K562 (cell line): ENCODE results near the gene SMC4. TPM values are rescaled to one million over a fixed set of nuclear protein-coding genes. Genes with fewer than 3 reads are reported as not detected.

Experiments
- GABPB2 ChIP-seq: fragments of 250-450 bp; sonication (Bioruptor Pico); conservative IDR thresholded peaks from 2 replicates; pipeline ENCODE4 v1.5.1; 2021; ENCODE audit warnings: mild to moderate bottlenecking
- HDAC6 ChIP-seq: IDR thresholded peaks from 2 replicates; pipeline ENCODE4 v1.6.1; 2012; ENCODE audit warnings: low read depth, mild to moderate bottlenecking, control low read depth, inconsistent platforms, low read length, moderate library complexity
- KLF13 ChIP-seq: fragments of 450-650 bp; IDR thresholded peaks from 2 replicates; pipeline ENCODE4 v1.6.1; 2016; ENCODE audit warnings: missing genetic modification characterization, low read depth, mild to moderate bottlenecking, missing compliant biosample characterization, moderate library complexity, borderline replicate concordance
- MYNN ChIP-seq, 2 experiments: sonication (generic); formaldehyde crosslinking in 1 of 2; IDR thresholded peaks; 2 replicates each; pipeline versions ENCODE4 v1.5.0 to v1.6.1; 2016 to 2020; ENCODE audit warnings: antibody characterized with exemption in 1 of 2, missing genetic modification reagents in 1 of 2
- NFE2 ChIP-seq: IDR thresholded peaks from 2 replicates; pipeline ENCODE4 v1.6.1; 2014; ENCODE audit warnings: antibody characterized with exemption, low read depth
- SUPT5H ChIP-seq: fragments of 450-650 bp; IDR thresholded peaks from 2 replicates; pipeline ENCODE4 v1.6.1; 2016
- TOE1 ChIP-seq, 2 experiments: fragments of 450-650 bp in 1 of 2; sonication (generic) in 1 of 2; formaldehyde crosslinking in 1 of 2; IDR thresholded peaks; 2 replicates each; pipeline versions ENCODE4 v1.7.1 to v1.8.0; 2016 to 2022; ENCODE audit warnings: borderline replicate concordance in 2 of 2, mild to moderate bottlenecking in 2 of 2, antibody characterized with exemption in 1 of 2, inconsistent platforms in 1 of 2, low read depth in 1 of 2, missing genetic modification reagents in 1 of 2, moderate library complexity in 1 of 2
- TSHZ1 ChIP-seq: fragments of 250-450 bp; sonication (Bioruptor Pico); IDR thresholded peaks from 2 replicates; pipeline ENCODE4 v1.4.0; 2020; ENCODE audit warnings: mild to moderate bottlenecking, moderate library complexity
- ZNF175 ChIP-seq: fragments of 200-800 bp; sonication (Bioruptor generic); IDR thresholded peaks from 2 replicates; pipeline ENCODE4 v1.6.1; 2016; ENCODE audit warnings: low read depth, mild to moderate bottlenecking, missing genetic modification characterization, missing compliant biosample characterization
- ZNF217 ChIP-seq: sonication (generic); formaldehyde crosslinking; IDR thresholded peaks from 2 replicates; pipeline ENCODE4 v1.8.0; 2022; ENCODE audit warnings: mild to moderate bottlenecking, missing genetic modification reagents
- ZNF384 ChIP-seq: IDR thresholded peaks from 2 replicates; pipeline ENCODE4 v1.6.1; 2012; ENCODE audit warnings: low read depth, low read length, improper control_type of control experiment
- polyA plus RNA-seq, 8 experiments: library from polyadenylated mRNA; depleted of rRNA in 4 of 8; stranded (reverse) in 5 of 8; unstranded in 3 of 8; fragments of >200 nt; fragmentation: Nextera tagmentation in 2 of 8; fragmentation: Illumina TruSeq in 1 of 8; extraction: Ambion mirVana in 2 of 8; extraction: Trizol in 1 of 8; gene quantifications; 2 replicates each; pipeline versions ENCODE4 v1.2.1 to v1.2.3, GENCODE V29; 2011 to 2014; ENCODE audit warnings: inconsistent platforms in 1 of 8, missing spikeins in 1 of 8
- total RNA-seq, 7 experiments: library from RNA; depleted of rRNA in 6 of 7; stranded (reverse); fragments of >200 nt in 6 of 7; fragmentation: Illumina TruSeq in 2 of 7; extraction: Trizol in 2 of 7; gene quantifications; 2 replicates each; pipeline versions ENCODE4 v1.2.1 to v1.2.3, GENCODE V29; 2011 to 2021; ENCODE audit warnings: low replicate concordance in 1 of 7
- TF ChIP-seq, protein P1 (sequence below): sonication (generic); formaldehyde crosslinking; IDR thresholded peaks from 2 replicates; pipeline ENCODE4 v1.8.1; 2023; ENCODE audit warnings: missing genetic modification reagents, mild to moderate bottlenecking, borderline replicate concordance
- TF ChIP-seq, protein P2 (sequence below): fragments of 450-650 bp; IDR thresholded peaks from 2 replicates; pipeline ENCODE4 v1.6.1; 2018; ENCODE audit not compliant: partially characterized antibody

Gene SMC4
- total and polyA plus RNA-seq, 9 of the 15 experiments (the other 6 are each of a cell fraction or from before 2014, with no cell fraction given), result 87.9 to 347 (median 176) TPM

- TF ChIP-seq, protein P1, sequence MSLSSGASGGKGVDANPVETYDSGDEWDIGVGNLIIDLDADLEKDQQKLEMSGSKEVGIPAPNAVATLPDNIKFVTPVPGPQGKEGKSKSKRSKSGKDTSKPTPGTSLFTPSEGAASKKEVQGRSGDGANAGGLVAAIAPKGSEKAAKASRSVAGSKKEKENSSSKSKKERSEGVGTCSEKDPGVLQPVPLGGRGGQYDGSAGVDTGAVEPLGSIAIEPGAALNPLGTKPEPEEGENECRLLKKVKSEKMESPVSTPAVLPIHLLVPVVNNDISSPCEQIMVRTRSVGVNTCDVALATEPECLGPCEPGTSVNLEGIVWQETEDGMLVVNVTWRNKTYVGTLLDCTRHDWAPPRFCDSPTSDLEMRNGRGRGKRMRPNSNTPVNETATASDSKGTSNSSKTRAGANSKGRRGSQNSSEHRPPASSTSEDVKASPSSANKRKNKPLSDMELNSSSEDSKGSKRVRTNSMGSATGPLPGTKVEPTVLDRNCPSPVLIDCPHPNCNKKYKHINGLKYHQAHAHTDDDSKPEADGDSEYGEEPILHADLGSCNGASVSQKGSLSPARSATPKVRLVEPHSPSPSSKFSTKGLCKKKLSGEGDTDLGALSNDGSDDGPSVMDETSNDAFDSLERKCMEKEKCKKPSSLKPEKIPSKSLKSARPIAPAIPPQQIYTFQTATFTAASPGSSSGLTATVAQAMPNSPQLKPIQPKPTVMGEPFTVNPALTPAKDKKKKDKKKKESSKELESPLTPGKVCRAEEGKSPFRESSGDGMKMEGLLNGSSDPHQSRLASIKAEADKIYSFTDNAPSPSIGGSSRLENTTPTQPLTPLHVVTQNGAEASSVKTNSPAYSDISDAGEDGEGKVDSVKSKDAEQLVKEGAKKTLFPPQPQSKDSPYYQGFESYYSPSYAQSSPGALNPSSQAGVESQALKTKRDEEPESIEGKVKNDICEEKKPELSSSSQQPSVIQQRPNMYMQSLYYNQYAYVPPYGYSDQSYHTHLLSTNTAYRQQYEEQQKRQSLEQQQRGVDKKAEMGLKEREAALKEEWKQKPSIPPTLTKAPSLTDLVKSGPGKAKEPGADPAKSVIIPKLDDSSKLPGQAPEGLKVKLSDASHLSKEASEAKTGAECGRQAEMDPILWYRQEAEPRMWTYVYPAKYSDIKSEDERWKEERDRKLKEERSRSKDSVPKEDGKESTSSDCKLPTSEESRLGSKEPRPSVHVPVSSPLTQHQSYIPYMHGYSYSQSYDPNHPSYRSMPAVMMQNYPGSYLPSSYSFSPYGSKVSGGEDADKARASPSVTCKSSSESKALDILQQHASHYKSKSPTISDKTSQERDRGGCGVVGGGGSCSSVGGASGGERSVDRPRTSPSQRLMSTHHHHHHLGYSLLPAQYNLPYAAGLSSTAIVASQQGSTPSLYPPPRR (CRISPR knock-in tag), result peak; percentile 92; the same call in 1 of the 2 replicates
- TF ChIP-seq HDAC6, result no peak
- peak; percentile 86; the same call in 1 of the 2 replicates for TF ChIP-seq ZNF175 (CRISPR knock-in tag)
- peak; percentile 14; the same call in 1 of the 2 replicates for TF ChIP-seq MYNN (IDR thresholded peaks at IDR 0.05)
- TF ChIP-seq MYNN (CRISPR knock-in tag; IDR thresholded peaks at IDR 0.05), result no peak
- TF ChIP-seq GABPB2 (CRISPR knock-in tag), result no peak
- TF ChIP-seq, protein P2, sequence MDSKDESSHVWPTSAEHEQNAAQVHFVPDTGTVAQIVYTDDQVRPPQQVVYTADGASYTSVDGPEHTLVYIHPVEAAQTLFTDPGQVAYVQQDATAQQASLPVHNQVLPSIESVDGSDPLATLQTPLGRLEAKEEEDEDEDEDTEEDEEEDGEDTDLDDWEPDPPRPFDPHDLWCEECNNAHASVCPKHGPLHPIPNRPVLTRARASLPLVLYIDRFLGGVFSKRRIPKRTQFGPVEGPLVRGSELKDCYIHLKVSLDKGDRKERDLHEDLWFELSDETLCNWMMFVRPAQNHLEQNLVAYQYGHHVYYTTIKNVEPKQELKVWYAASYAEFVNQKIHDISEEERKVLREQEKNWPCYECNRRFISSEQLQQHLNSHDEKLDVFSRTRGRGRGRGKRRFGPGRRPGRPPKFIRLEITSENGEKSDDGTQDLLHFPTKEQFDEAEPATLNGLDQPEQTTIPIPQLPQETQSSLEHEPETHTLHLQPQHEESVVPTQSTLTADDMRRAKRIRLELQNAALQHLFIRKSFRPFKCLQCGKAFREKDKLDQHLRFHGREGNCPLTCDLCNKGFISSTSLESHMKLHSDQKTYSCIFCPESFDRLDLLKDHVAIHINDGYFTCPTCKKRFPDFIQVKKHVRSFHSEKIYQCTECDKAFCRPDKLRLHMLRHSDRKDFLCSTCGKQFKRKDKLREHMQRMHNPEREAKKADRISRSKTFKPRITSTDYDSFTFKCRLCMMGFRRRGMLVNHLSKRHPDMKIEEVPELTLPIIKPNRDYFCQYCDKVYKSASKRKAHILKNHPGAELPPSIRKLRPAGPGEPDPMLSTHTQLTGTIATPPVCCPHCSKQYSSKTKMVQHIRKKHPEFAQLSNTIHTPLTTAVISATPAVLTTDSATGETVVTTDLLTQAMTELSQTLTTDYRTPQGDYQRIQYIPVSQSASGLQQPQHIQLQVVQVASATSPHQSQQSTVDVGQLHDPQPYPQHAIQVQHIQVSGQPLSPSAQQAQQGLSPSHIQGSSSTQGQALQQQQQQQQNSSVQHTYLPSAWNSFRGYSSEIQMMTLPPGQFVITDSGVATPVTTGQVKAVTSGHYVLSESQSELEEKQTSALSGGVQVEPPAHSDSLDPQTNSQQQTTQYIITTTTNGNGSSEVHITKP, result no peak
- TF ChIP-seq KLF13 (tag), result peak; percentile 44; the same call in 1 of the 2 replicates
- peak; percentile 94 for TF ChIP-seq SUPT5H
- no peak for TF ChIP-seq TSHZ1 (CRISPR knock-in tag)
- TF ChIP-seq ZNF217 (CRISPR knock-in tag), result no peak
- TF ChIP-seq ZNF384, result no peak
- peak; percentile 86; the same call in 1 of the 2 replicates for TF ChIP-seq TOE1 (IDR thresholded peaks at IDR 0.05; ENCODE audit: borderline replicate concordance)
- TF ChIP-seq TOE1 (CRISPR knock-in tag; IDR thresholded peaks at IDR 0.05; ENCODE audit: borderline replicate concordance, low read depth), result peak; percentile 96
- TF ChIP-seq NFE2, result no peak
Observed at GRCh38 chr3:160449636-160450598, 50.5 kb downstream of the SMC4 start, which contains the start of gene TRIM59 (continued).
